ENCODE measurements around the gene FCMR. TPM values are rescaled to one million over a fixed set of nuclear protein-coding genes. Genes with fewer than 3 reads are reported as not detected.

The FCMR gene
- total and polyA plus RNA-seq, 9 of the 15 experiments (the other 6 are each of a cell fraction or from before 2014, with no cell fraction given) = 0.11 to 0.82 (median 0.20) TPM; not detected in 5

DNA sequence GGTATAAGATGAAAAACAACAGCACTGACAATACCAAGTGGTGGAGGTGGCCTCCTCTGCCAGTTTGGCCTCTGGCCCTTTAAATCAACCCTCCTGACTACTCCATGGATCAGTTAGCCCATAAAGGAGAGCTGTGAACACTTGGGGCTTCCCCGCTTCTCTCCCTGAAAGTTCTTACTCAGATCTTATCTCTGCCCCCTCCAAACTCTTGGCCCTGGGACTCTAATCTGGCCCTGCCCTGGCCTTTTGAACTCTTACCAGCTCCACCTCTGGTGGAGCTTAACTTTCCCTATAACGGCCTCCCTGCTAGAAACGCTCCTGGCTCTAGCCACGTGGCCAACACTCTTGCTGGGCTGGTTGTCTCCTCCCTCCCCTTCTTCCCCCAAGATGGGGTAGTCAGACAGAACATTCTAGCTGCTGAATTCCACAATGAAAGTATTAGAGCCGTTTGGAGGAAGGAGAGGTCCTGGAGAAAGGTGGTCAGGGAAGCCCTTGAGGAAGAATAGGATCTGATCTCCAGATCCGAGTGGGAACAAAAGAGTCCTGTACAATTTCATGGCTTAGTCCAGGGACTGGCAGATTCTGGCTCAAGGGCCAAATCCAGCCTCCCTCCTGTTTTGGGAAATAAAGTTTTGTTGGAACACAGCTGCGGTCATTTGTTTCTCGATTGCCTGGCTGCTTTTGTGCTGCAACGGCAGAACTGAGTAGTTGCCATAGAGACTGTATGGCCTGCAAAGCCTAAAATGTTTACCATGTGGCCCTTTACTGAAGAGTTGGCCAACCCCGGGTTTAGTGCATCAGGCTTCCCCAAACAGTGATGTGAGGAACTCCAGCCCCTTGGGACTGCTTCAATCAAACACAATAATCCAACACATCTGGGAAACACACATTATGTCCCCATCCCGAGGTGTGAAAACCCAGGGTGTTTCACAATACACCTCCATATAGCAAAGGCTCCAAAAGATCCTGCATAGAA is 34.0 kb upstream of the FCMR start (continued):
- peak; percentile 57; the same call in 1 of the 2 replicates for TF ChIP-seq MAX (CRISPR knock-in tag; IDR thresholded peaks at IDR 0.05)
- TF ChIP-seq C11orf30 (IDR thresholded peaks at IDR 0.05; ENCODE audit: low read depth) = no peak
- TF ChIP-seq MAFF (IDR thresholded peaks at IDR 0.05; ENCODE audit: low read length) = no peak
- TF ChIP-seq PHB (CRISPR knock-in tag; IDR thresholded peaks at IDR 0.05) = no peak
- no peak for TF ChIP-seq ETS2 (tag; IDR thresholded peaks at IDR 0.05; ENCODE audit: borderline replicate concordance, poor library complexity, severe bottlenecking)
- no peak for TF ChIP-seq CCNT2 (IDR thresholded peaks at IDR 0.05; ENCODE audit: borderline replicate concordance, extremely low read depth, insufficient read length, low read depth, low read length)
- 0 out of 2 replicates have a peak, but pooled peaks have one; percentile 24 for TF ChIP-seq TARDBP (IDR thresholded peaks at IDR 0.05)
- no peak for TF ChIP-seq FOSL1 (tag; conservative IDR thresholded peaks at IDR 0.05)
- TF ChIP-seq, protein P1, sequence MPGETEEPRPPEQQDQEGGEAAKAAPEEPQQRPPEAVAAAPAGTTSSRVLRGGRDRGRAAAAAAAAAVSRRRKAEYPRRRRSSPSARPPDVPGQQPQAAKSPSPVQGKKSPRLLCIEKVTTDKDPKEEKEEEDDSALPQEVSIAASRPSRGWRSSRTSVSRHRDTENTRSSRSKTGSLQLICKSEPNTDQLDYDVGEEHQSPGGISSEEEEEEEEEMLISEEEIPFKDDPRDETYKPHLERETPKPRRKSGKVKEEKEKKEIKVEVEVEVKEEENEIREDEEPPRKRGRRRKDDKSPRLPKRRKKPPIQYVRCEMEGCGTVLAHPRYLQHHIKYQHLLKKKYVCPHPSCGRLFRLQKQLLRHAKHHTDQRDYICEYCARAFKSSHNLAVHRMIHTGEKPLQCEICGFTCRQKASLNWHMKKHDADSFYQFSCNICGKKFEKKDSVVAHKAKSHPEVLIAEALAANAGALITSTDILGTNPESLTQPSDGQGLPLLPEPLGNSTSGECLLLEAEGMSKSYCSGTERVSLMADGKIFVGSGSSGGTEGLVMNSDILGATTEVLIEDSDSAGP (CRISPR knock-in tag; IDR thresholded peaks at IDR 0.05) = peak; percentile 71
- TF ChIP-seq RAD51 (IDR thresholded peaks at IDR 0.05; ENCODE audit: borderline replicate concordance, low read depth) = peak; percentile 83
- TF ChIP-seq EP400 (IDR thresholded peaks at IDR 0.05) = peak; percentile 49; the same call in 1 of the 2 replicates
- TF ChIP-seq CBX5 (IDR thresholded peaks at IDR 0.05; ENCODE audit: borderline replicate concordance, low read depth) = no peak
- no peak for TF ChIP-seq ZNF696 (CRISPR knock-in tag; conservative IDR thresholded peaks at IDR 0.05)
- TF ChIP-seq SMARCE1 (IDR thresholded peaks at IDR 0.05) = peak; percentile 32; the same call in 1 of the 2 replicates
- TF ChIP-seq SRF (CRISPR knock-in tag; IDR thresholded peaks at IDR 0.05) = peak in 1 of 2 experiments; percentile 20; a peak in 1 of 4 replicates
- peak; percentile 65 for TF ChIP-seq CEBPB (tag; IDR thresholded peaks at IDR 0.05)
- TF ChIP-seq PHF21A (IDR thresholded peaks at IDR 0.05; ENCODE audit: borderline replicate concordance, low read depth) = peak; percentile 80
- no peak; the same call in 1 of the 2 replicates for TF ChIP-seq HDAC2 (IDR thresholded peaks at IDR 0.05)
- TF ChIP-seq STAT5B (CRISPR knock-in tag; IDR thresholded peaks at IDR 0.05) = no peak

Measured in K562 (cell line).